Neural progenitor cell (in vitro differentiated cells): ENCODE results near the gene FGG.

Experiments
- CTCF ChIP-seq: fragments of 200-600 bp; sonication (generic); IDR thresholded peaks from 2 replicates; pipeline ENCODE4 v1.5.1; 2017; ENCODE audit warnings: antibody characterized with exemption, mild to moderate bottlenecking
- EZH2 ChIP-seq: fragments of 200-600 bp; sonication (generic); IDR thresholded peaks from 2 replicates; pipeline ENCODE4 v1.6.1; 2017; ENCODE audit warnings: antibody characterized with exemption, mild to moderate bottlenecking, moderate library complexity
- EZH2phosphoT487 ChIP-seq: fragments of 200-600 bp; sonication (generic); IDR thresholded peaks from 2 replicates; pipeline ENCODE4 v1.6.1; 2017; ENCODE audit warnings: antibody characterized with exemption

- no peak for TF ChIP-seq CTCF
- no peak for TF ChIP-seq EZH2
- TF ChIP-seq EZH2phosphoT487 = no peak
These were observed 47.6 kb upstream of the FGG start for GRCh38 chr4:154660052-154660451.
